Body of pancreas (tissue), 4 donors: ENCODE results near the gene VWA8. TPM values are rescaled to one million over a fixed set of nuclear protein-coding genes. Genes with fewer than 3 reads are reported as not detected.

ENCODE experiments used
- ATAC-seq: fragments of 150-250 bp; one replicate; pipeline ENCODE4 v1.9.1; 2016
- DNase-seq, 4 donors: peaks; one replicate each; pipeline ENCODE4 v3.0.0-alpha.2; 2019
- H3K27ac ChIP-seq, 4 donors: fragments of 200-600 bp; sonication (generic); 1 replicate in 3 of 4; 2 replicates in 1 of 4; pipeline versions ENCODE4 v1.5.1 to v1.6.1; 2016 to 2019; ENCODE audit warnings: mild to moderate bottlenecking in 1 of 4, mixed read lengths in 1 of 4, moderate library complexity in 1 of 4
- H3K27me3 ChIP-seq, 2 donors: fragments of 200-600 bp; sonication (generic); one replicate each; pipeline ENCODE4 v1.6.0; 2016; ENCODE audit warnings: mild to moderate bottlenecking in 1 of 2
- H3K36me3 ChIP-seq, 2 donors: fragments of 200-600 bp; sonication (generic); replicated peaks in 1 of 2; 2 replicates each; pipeline ENCODE4 v1.5.1; 2016; ENCODE audit warnings: low read depth in 2 of 2; ENCODE audit not compliant: insufficient read depth in 1 of 2
- H3K4me1 ChIP-seq: fragments of 200-600 bp; sonication (generic); one replicate; pipeline ENCODE4 v1.6.0; 2016
- H3K4me3 ChIP-seq, 2 donors: fragments of 200-600 bp; sonication (generic); 1 replicate in 1 of 2; 2 replicates in 1 of 2; pipeline ENCODE4 v1.5.1; 2016 to 2019
- H3K9me3 ChIP-seq, 3 donors: fragments of 200-600 bp; sonication (generic); 1 replicate in 2 of 3; 2 replicates in 1 of 3; pipeline ENCODE4 v1.5.1; 2016
- POLR2A ChIP-seq, 3 donors: fragments of 450-650 bp; IDR thresholded peaks; one replicate each; pipeline ENCODE4 v1.6.1; 2016; ENCODE audit warnings: antibody characterized with exemption in 3 of 3, mild to moderate bottlenecking in 2 of 3
- WGBS, 2 donors: methylation state at CpG; one replicate each; pipeline ENCODE4 v1.1.5; 2017; 5-methylcytosine and 5-hydroxymethylcytosine counted together
- intact Hi-C: fragments of 100-400 bp; cut with DNase I; formaldehyde crosslinking; loops from one replicate; pipeline ENCODE4 v1.15.1; 2023
- microRNA-seq, 2 donors: library from miRNA; unstranded; fragments of <30 nt; microRNA quantifications; one replicate each; pipeline ENCODE4, GENCODE V29; 2016; ENCODE audit warnings: borderline number of aligned reads in 2 of 2, borderline replicate concordance in 2 of 2
- small RNA-seq: library from RNA; depleted of rRNA; stranded (forward); fragments of <200 nt; gene quantifications from one replicate; pipeline ENCODE3, GENCODE V24; 2016
- total RNA-seq, 2 donors: library from RNA; depleted of rRNA; stranded (reverse); fragments of >200 nt; gene quantifications; one replicate each; pipeline ENCODE4 v1.1.0, GENCODE V29; 2016
- TF ChIP-seq, protein P1 (sequence below), 7 experiments: fragments of 450-650 bp in 4 of 7; fragments of 200-600 bp in 3 of 7; sonication (generic) in 3 of 7; IDR thresholded peaks; one replicate each; pipeline ENCODE4 v1.5.1; 2016 to 2019; ENCODE audit warnings: antibody characterized with exemption in 7 of 7

The VWA8 gene
- total RNA-seq, 2 donors from 2014 or later: 15.8 to 29.3 TPM

DNA sequence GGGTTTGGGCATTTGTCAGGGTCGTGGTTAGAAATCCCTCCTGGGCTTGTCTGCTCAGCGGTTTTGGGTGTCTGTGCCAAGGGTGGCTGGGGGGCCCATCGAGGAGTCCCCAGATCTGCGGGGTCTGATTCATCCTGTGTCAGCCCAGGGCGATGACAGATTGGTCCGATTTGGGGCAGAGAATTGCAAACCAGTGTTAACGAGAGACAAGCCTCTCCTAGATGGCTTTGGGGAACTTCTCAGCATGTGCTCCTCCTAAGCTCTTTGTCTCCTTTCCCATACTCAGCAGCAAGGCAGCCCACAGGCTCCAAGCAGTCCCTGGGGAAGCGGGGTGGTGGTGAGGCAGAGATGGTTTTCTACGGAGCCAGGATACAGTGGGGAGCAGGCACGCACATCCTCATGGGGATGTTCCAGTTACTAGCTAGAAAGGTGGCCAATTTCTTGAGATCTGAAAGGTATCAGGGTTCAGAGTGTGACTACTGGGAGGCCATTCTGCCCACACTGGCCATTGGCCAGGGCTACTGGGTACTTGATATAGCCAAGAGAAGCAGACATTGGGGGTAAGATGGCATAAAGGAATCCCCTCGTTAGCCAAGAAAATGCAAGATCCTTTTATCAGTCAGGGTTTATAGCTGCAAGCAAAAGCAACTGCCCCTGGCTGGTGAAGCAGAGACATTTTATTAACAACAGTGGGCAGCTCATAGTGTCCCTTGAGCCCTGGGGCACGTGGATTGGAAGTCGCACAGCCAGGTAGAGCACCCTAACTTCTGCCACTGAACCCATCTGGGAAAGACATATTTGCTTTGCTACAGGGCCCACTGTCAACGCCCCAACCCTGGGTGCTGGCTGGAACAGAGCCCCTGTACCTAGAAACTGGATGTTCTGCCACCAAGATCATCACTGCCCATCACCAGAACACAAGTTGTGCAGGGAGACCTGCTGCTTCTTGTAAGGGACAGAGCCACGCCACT, 440.0 kb downstream of the VWA8 start:
- intact Hi-C loops: no loop called here
- H3K27me3 ChIP-seq: no peaks in the 10 kb centered on the region
- ATAC-seq (no peak), DNase-seq (no peak)
- H3K36me3 ChIP-seq: no peaks in the 10 kb centered on the region
- H3K27ac ChIP-seq: no peak overlapping the region
- no peaks in the 10 kb centered on the region for H3K9me3 ChIP-seq
- no peak overlapping the region for H3K4me3 ChIP-seq
- WGBS, 2 donors: 81 to 88% methylated on average over 4 to 15 of the region's 15 CpGs
- no peaks in the 10 kb centered on the region for H3K4me1 ChIP-seq
- TF ChIP-seq POLR2A (IDR thresholded peaks at IDR 0.05): no peak
- TF ChIP-seq, protein P1, sequence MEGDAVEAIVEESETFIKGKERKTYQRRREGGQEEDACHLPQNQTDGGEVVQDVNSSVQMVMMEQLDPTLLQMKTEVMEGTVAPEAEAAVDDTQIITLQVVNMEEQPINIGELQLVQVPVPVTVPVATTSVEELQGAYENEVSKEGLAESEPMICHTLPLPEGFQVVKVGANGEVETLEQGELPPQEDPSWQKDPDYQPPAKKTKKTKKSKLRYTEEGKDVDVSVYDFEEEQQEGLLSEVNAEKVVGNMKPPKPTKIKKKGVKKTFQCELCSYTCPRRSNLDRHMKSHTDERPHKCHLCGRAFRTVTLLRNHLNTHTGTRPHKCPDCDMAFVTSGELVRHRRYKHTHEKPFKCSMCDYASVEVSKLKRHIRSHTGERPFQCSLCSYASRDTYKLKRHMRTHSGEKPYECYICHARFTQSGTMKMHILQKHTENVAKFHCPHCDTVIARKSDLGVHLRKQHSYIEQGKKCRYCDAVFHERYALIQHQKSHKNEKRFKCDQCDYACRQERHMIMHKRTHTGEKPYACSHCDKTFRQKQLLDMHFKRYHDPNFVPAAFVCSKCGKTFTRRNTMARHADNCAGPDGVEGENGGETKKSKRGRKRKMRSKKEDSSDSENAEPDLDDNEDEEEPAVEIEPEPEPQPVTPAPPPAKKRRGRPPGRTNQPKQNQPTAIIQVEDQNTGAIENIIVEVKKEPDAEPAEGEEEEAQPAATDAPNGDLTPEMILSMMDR (IDR thresholded peaks at IDR 0.05): no peak

DNA sequence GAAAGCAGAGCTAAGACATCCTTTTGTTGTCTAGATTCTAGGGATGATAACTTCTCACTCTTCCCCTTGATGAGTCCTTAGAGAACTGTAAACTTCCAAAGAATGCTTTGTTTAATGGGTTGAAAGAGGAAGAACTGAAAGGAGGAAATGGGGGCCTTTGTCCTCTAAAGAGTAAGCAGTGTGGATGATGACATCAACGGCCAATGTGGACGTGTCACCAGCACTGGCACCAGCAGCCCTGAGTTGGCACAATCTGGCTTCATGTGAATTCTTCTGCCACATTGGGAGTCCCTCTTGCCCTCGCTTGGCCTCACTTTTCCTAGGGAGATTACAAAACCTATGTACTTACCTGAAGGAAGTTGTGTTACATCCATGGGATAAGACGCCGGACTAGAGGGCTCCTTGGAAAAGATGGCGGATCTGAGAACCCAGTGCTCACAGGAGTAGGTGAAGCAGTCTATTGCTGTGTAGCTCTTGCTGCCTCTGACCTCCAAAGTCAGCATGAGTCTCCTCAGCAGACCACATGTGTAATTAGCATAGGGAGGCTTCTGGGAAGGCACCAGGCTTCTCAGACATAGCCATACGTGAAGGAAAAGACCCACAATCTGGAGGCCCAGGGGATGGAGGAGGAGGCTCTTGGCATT, 440.8 kb downstream of the VWA8 start:
- DNase-seq (peak in 1 of 4 donors; percentile 45), ATAC-seq (no peak)
- Histone ChIP-seq H3K9me3 (no peaks in the 10 kb centered on the region), H3K27me3 (no peaks in the 10 kb centered on the region), H3K36me3 (no peaks in the 10 kb centered on the region), H3K4me1 (no peaks in the 10 kb centered on the region), H3K4me3 (no peak overlapping the region), H3K27ac (no peak overlapping the region)
- WGBS, 2 donors: 86 to 89% methylated on average over 7 of the region's 7 CpGs
- intact Hi-C loops: no loop called here
- no peak for TF ChIP-seq POLR2A (IDR thresholded peaks at IDR 0.05)
- TF ChIP-seq, protein P1 (IDR thresholded peaks at IDR 0.05): no peak

Small RNA genes lying within 50 kb of the gene (microRNA-seq; reads per million reads assigned to microRNA genes)
- 0 to 0.47 reads per million in 2 donors for gene MIR5006

Small RNA genes lying within 50 kb of the gene (small RNA-seq; reads per million reads assigned to genes)
- gene RN7SL515P (not detected), gene RNU6-74P (not detected), gene RPS28P8 (not detected)

Other genes with a start within 250 kb of the VWA8 start
- 1 to 10 TPM; 3.6 to 4.7 TPM for gene DGKH, start 87.5 kb upstream of the VWA8 start, total RNA-seq